SK-N-SH treated with all-trans-retinoic acid at 6 μM for 48 hours (cell line): ENCODE results near the gene HAAO.

ENCODE experiments used
- ARNTL ChIP-seq: fragments of 450-650 bp; formaldehyde crosslinking; IDR thresholded peaks from 2 replicates; pipeline ENCODE4 v1.5.0; 2020; ENCODE audit warnings: low read depth, mild to moderate bottlenecking, moderate library complexity, borderline replicate concordance
- BACH2 ChIP-seq: fragments of 250-450 bp; sonication (Bioruptor Pico); IDR thresholded peaks from 2 replicates; pipeline ENCODE4 v1.9.0; 2021; ENCODE audit warnings: mild to moderate bottlenecking, borderline replicate concordance
- CREB5 ChIP-seq: fragments of 250-450 bp; sonication (Bioruptor Pico); IDR thresholded peaks from 2 replicates; pipeline ENCODE4 v1.5.1; 2020; ENCODE audit warnings: low read depth, mild to moderate bottlenecking, moderate library complexity
- CSDC2 ChIP-seq: fragments of 250-450 bp; sonication (Bioruptor Pico); IDR thresholded peaks from 2 replicates; pipeline ENCODE4 v1.5.0; 2020; ENCODE audit warnings: mild to moderate bottlenecking, moderate library complexity
- CSRNP3 ChIP-seq: fragments of 250-450 bp; sonication (Bioruptor Pico); IDR thresholded peaks from 2 replicates; pipeline ENCODE4 v1.5.1; 2021; ENCODE audit warnings: mild to moderate bottlenecking, moderate library complexity
- OSR1 ChIP-seq: fragments of 250-450 bp; sonication (Bioruptor Pico); IDR thresholded peaks from 2 replicates; pipeline ENCODE4 v1.8.0; 2022; ENCODE audit warnings: moderate library complexity, mild to moderate bottlenecking, inconsistent platforms
- PATZ1 ChIP-seq: fragments of 250-450 bp; sonication (Bioruptor Pico); IDR thresholded peaks from 2 replicates; pipeline ENCODE4 v1.8.0; 2020; ENCODE audit warnings: mild to moderate bottlenecking, moderate library complexity, borderline replicate concordance
- SNAI2 ChIP-seq: fragments of 250-450 bp; sonication (Bioruptor Pico); IDR thresholded peaks from 2 replicates; pipeline ENCODE4 v1.5.0; 2020; ENCODE audit warnings: mild to moderate bottlenecking, moderate library complexity
- TCF4 ChIP-seq: fragments of 250-450 bp; sonication (Bioruptor Pico); IDR thresholded peaks from 2 replicates; pipeline ENCODE4 v1.8.0; 2021; ENCODE audit warnings: mild to moderate bottlenecking, moderate library complexity, borderline replicate concordance
- TOX ChIP-seq: fragments of 250-450 bp; sonication (Bioruptor Pico); IDR thresholded peaks from 2 replicates; pipeline ENCODE4 v1.8.0; 2021; ENCODE audit warnings: mild to moderate bottlenecking, moderate library complexity, borderline replicate concordance
- ZC3H10 ChIP-seq: fragments of 250-450 bp; sonication (Bioruptor Pico); IDR thresholded peaks from 2 replicates; pipeline ENCODE4 v1.5.1; 2021; ENCODE audit warnings: mild to moderate bottlenecking, moderate library complexity
- ZFP3 ChIP-seq: fragments of 250-450 bp; sonication (Bioruptor Pico); IDR thresholded peaks from 2 replicates; pipeline ENCODE4 v1.5.0; 2020; ENCODE audit warnings: mild to moderate bottlenecking, moderate library complexity
- ZNF565 ChIP-seq: fragments of 450-650 bp; formaldehyde crosslinking; conservative IDR thresholded peaks from 2 replicates; pipeline ENCODE4 v1.5.0; 2020; ENCODE audit warnings: low read depth, mild to moderate bottlenecking, moderate library complexity
- ZNF70 ChIP-seq: fragments of 450-650 bp; formaldehyde crosslinking; IDR thresholded peaks from 2 replicates; pipeline ENCODE4 v1.5.0; 2020; ENCODE audit warnings: mild to moderate bottlenecking, moderate library complexity

- TF ChIP-seq ZFP3 (CRISPR knock-in tag) (no peak), SNAI2 (CRISPR knock-in tag) (no peak), ZNF565 (CRISPR knock-in tag) (no peak), TCF4 (CRISPR knock-in tag) (no peak), CSDC2 (no peak), ZC3H10 (CRISPR knock-in tag) (no peak), OSR1 (no peak), CREB5 (CRISPR knock-in tag) (no peak), ARNTL (no peak), ZNF70 (CRISPR knock-in tag) (no peak), PATZ1 (CRISPR knock-in tag) (no peak), CSRNP3 (CRISPR knock-in tag) (no peak), BACH2 (no peak), TOX (CRISPR knock-in tag) (no peak)
Observed at GRCh38 chr2:42838133-42838532, 45.8 kb upstream of the HAAO start.
